H9 (cell line): Measurements from ENCODE around the gene GAGE1. TPM values are rescaled to one million over a fixed set of nuclear protein-coding genes. Genes with fewer than 3 reads are reported as not detected.
"Not testable (repeated sequence)": the region's sequence is repeated elsewhere in the genome, so short reads cannot be mapped to it uniquely, and the experiment has no call there.

Source experiments
- DNase-seq: peaks from one replicate; pipeline ENCODE4 v3.0.0-alpha.2; 2017
- H2AFZ ChIP-seq: one replicate; pipeline ENCODE4 v1.6.1; 2013; ENCODE audit warnings: mild to moderate bottlenecking, low read length, control low read depth, moderate library complexity
- H2AK5ac ChIP-seq: 2 replicates; pipeline ENCODE4 v1.6.1; 2013; ENCODE audit warnings: low read length, control low read depth, mixed read lengths; ENCODE audit not compliant: insufficient read length
- H2BK120ac ChIP-seq: one replicate; pipeline ENCODE4 v1.6.1; 2013; ENCODE audit warnings: low read depth, mild to moderate bottlenecking, low read length, control low read depth, inconsistent platforms; ENCODE audit not compliant: poor library complexity, severe bottlenecking
- H2BK12ac ChIP-seq: 2 replicates; pipeline ENCODE4 v1.6.1; 2013; ENCODE audit warnings: low read length, control low read depth, mixed read lengths, low read depth; ENCODE audit not compliant: insufficient read length
- H2BK15ac ChIP-seq: 2 replicates; pipeline ENCODE4 v1.6.1; 2013; ENCODE audit warnings: low read depth, low read length, control low read depth
- H2BK20ac ChIP-seq: one replicate; pipeline ENCODE4 v1.6.1; 2013; ENCODE audit warnings: low read depth, mild to moderate bottlenecking, low read length, control low read depth, inconsistent platforms; ENCODE audit not compliant: poor library complexity, severe bottlenecking
- H2BK5ac ChIP-seq: 2 replicates; pipeline ENCODE4 v1.6.1; 2013; ENCODE audit warnings: low read length, control low read depth, mixed read lengths; ENCODE audit not compliant: insufficient read length
- H3K14ac ChIP-seq: 2 replicates; pipeline ENCODE4 v1.6.1; 2013; ENCODE audit warnings: low read length, control low read depth; ENCODE audit not compliant: insufficient read depth
- H3K18ac ChIP-seq: 2 replicates; pipeline ENCODE4 v1.6.1; 2013; ENCODE audit warnings: low read depth, mild to moderate bottlenecking, mixed read lengths, low read length, control low read depth; ENCODE audit not compliant: insufficient read length
- H3K23ac ChIP-seq: 2 replicates; pipeline ENCODE4 v1.6.1; 2013; ENCODE audit warnings: low read length, control low read depth, mixed read lengths, low read depth; ENCODE audit not compliant: insufficient read length
- H3K23me2 ChIP-seq: 2 replicates; pipeline ENCODE4 v1.6.1; 2013; ENCODE audit warnings: low read depth, mild to moderate bottlenecking, mixed read lengths, low read length, control low read depth; ENCODE audit not compliant: insufficient read length, poor library complexity, severe bottlenecking
- H3K27ac ChIP-seq: 2 replicates; pipeline ENCODE4 v1.5.1; 2013; ENCODE audit warnings: low read length, control low read depth, mixed read lengths, low read depth; ENCODE audit not compliant: insufficient read length
- H3K27me3 ChIP-seq: 2 replicates; pipeline ENCODE4 v1.6.1; 2013; ENCODE audit warnings: low read length, control low read depth, inconsistent platforms; ENCODE audit not compliant: insufficient read depth
- H3K4ac ChIP-seq: 2 replicates; pipeline ENCODE4 v1.6.1; 2013; ENCODE audit warnings: low read depth, mild to moderate bottlenecking, control low read depth, inconsistent platforms, low read length, moderate library complexity
- H3K4me1 ChIP-seq: 2 replicates; pipeline ENCODE4 v1.6.1; 2013; ENCODE audit warnings: low read length, control low read depth, inconsistent platforms; ENCODE audit not compliant: insufficient read depth
- H3K4me2 ChIP-seq: 2 replicates; pipeline ENCODE4 v1.6.1; 2013; ENCODE audit warnings: low read length, control low read depth, mixed read lengths; ENCODE audit not compliant: insufficient read length, insufficient read depth
- H3K56ac ChIP-seq: 2 replicates; pipeline ENCODE4 v1.6.1; 2013; ENCODE audit warnings: low read depth, mild to moderate bottlenecking, mixed read lengths, low read length, control low read depth; ENCODE audit not compliant: insufficient read length
- H3K79me1 ChIP-seq: 2 replicates; pipeline ENCODE4 v1.6.1; 2013; ENCODE audit warnings: low read depth, mild to moderate bottlenecking, moderate library complexity, low read length, control low read depth, inconsistent platforms; ENCODE audit not compliant: insufficient read depth, poor library complexity, severe bottlenecking
- H3K79me2 ChIP-seq: 2 replicates; pipeline ENCODE4 v1.6.1; 2013; ENCODE audit warnings: low read length, control low read depth, inconsistent platforms; ENCODE audit not compliant: insufficient read depth
- H3K9ac ChIP-seq: 2 replicates; pipeline ENCODE4 v1.6.1; 2013; ENCODE audit warnings: low read length, control low read depth, mixed read lengths; ENCODE audit not compliant: insufficient read length; ENCODE audit errors: extremely low read depth
- H3K9me3 ChIP-seq: one replicate; pipeline ENCODE4 v1.6.1; 2013; ENCODE audit warnings: low read depth, low read length, inconsistent platforms; ENCODE audit not compliant: control insufficient read depth
- H3T11ph ChIP-seq: one replicate; pipeline ENCODE4 v1.6.1; 2013; ENCODE audit warnings: mild to moderate bottlenecking, low read length, control low read depth, inconsistent platforms
- H4K20me1 ChIP-seq: one replicate; pipeline ENCODE4 v1.6.1; 2013; ENCODE audit not compliant: control insufficient read depth, insufficient read length, insufficient read depth
- H4K5ac ChIP-seq: 2 replicates; pipeline ENCODE4 v1.6.1; 2013; ENCODE audit warnings: low read depth, mild to moderate bottlenecking, mixed read lengths, low read length, control low read depth; ENCODE audit not compliant: insufficient read length
- H4K8ac ChIP-seq: replicated peaks from 2 replicates; pipeline ENCODE4 v1.6.1; 2013; ENCODE audit warnings: low read length, control low read depth, mixed read lengths, low read depth; ENCODE audit not compliant: insufficient read length
- H4K91ac ChIP-seq: 2 replicates; pipeline ENCODE4 v1.6.1; 2013; ENCODE audit warnings: low read depth, mild to moderate bottlenecking, moderate library complexity, mixed read lengths, low read length, control low read depth; ENCODE audit not compliant: insufficient read length
- H3K27ac Mint-ChIP-seq, 3 experiments: 2 replicates in 2 of 3; 3 replicates in 1 of 3; pipeline ENCODE4 v1.8.0; 2020 to 2021; ENCODE audit warnings: mixed read lengths in 3 of 3, mild to moderate bottlenecking in 1 of 3, moderate library complexity in 1 of 3
- H3K27me3 Mint-ChIP-seq: 2 replicates; pipeline ENCODE4 v1.8.0; 2021; ENCODE audit warnings: low read depth, mild to moderate bottlenecking, moderate library complexity, mixed read lengths
- H3K36me3 Mint-ChIP-seq, 3 experiments: 2 replicates in 2 of 3; 3 replicates in 1 of 3; pipeline ENCODE4 v1.8.0; 2020 to 2021; ENCODE audit warnings: low read depth in 3 of 3, mixed read lengths in 3 of 3; ENCODE audit not compliant: insufficient read depth in 1 of 3
- H3K4me1 Mint-ChIP-seq, 2 experiments: 2 replicates each; pipeline ENCODE4 v1.8.0; 2020; ENCODE audit warnings: mixed read lengths in 2 of 2
- H3K4me3 Mint-ChIP-seq, 2 experiments: 2 replicates in 1 of 2; 3 replicates in 1 of 2; pipeline ENCODE4 v1.8.0; 2020 to 2021; ENCODE audit warnings: mild to moderate bottlenecking in 2 of 2, mixed read lengths in 2 of 2, moderate library complexity in 1 of 2
- H3K9me3 Mint-ChIP-seq, 2 experiments: 2 replicates in 1 of 2; 3 replicates in 1 of 2; pipeline ENCODE4 v1.8.0; 2020; ENCODE audit warnings: mild to moderate bottlenecking in 2 of 2, mixed read lengths in 2 of 2, moderate library complexity in 1 of 2
- WGBS: extraction: QIAGEN DNeasy Blood & Tissue Kit; methylation state at CpG from one replicate; pipeline ENCODE4 v1.1.7; 2013; ENCODE audit warnings: missing lambda C conversion rate, low lambda C conversion rate, mixed read lengths; ENCODE audit not compliant: insufficient read length; ENCODE audit errors: extremely low coverage; 5-methylcytosine and 5-hydroxymethylcytosine counted together
- total RNA-seq: library from RNA; stranded (reverse); gene quantifications from 2 replicates; pipeline ENCODE4 v1.2.1, GENCODE V29; 2021

The GAGE1 gene
- total RNA-seq, 1 experiment from 2014 or later: not detected

GRCh38 chrX:49560542-49560941 lies 38.3 kb upstream of the GAGE1 start, which contains the start of gene GAGE12F:
Gene GAGE12F, plus strand, starts transcription at chrX:49560842. Its CDS starts 1,155 bp downstream, at chrX:49561997.
- H3K27me3 Mint-ChIP-seq, H3K27me3 ChIP-seq, H3K14ac ChIP-seq, H2BK12ac ChIP-seq, H3K9ac ChIP-seq, H4K20me1 ChIP-seq, H3K79me1 ChIP-seq, H3K9me3 Mint-ChIP-seq, H3K23me2 ChIP-seq, H3K27ac ChIP-seq, H2AK5ac ChIP-seq, H4K5ac ChIP-seq, H3T11ph ChIP-seq, H2AFZ ChIP-seq, H3K4me1 ChIP-seq, H2BK5ac ChIP-seq, H3K18ac ChIP-seq, H3K56ac ChIP-seq, H3K79me2 ChIP-seq, H2BK20ac ChIP-seq, H3K23ac ChIP-seq, H2BK120ac ChIP-seq, H4K91ac ChIP-seq, H3K27ac Mint-ChIP-seq, H3K4ac ChIP-seq, H3K9me3 ChIP-seq, H4K8ac ChIP-seq, H3K4me2 ChIP-seq, H3K36me3 Mint-ChIP-seq, DNase-seq, H3K4me3 Mint-ChIP-seq, H3K4me1 Mint-ChIP-seq, H2BK15ac ChIP-seq: not testable (repeated sequence)
- WGBS: no CpG with 5 or more reads among the region's 16 CpGs

- H2BK5ac ChIP-seq, H3K27ac Mint-ChIP-seq, H2BK120ac ChIP-seq, H3K4me1 Mint-ChIP-seq, H3K79me1 ChIP-seq, H3K36me3 Mint-ChIP-seq, H3K27me3 ChIP-seq, H2AK5ac ChIP-seq, H4K91ac ChIP-seq, H3K14ac ChIP-seq, H3K23ac ChIP-seq, H3K9me3 Mint-ChIP-seq, H4K8ac ChIP-seq, H3K9ac ChIP-seq, H2BK12ac ChIP-seq, H2BK15ac ChIP-seq, H3K4me1 ChIP-seq, H3K79me2 ChIP-seq, H4K20me1 ChIP-seq, H3T11ph ChIP-seq, H3K27ac ChIP-seq, H3K18ac ChIP-seq, H3K56ac ChIP-seq, H2BK20ac ChIP-seq, DNase-seq, H3K23me2 ChIP-seq, H3K27me3 Mint-ChIP-seq, H3K9me3 ChIP-seq, H3K4ac ChIP-seq, H3K4me2 ChIP-seq, H3K4me3 Mint-ChIP-seq, H2AFZ ChIP-seq, H4K5ac ChIP-seq: not testable (repeated sequence)
- WGBS: no CpG with 5 or more reads among the region's 11 CpGs
Observed at GRCh38 chrX:49568728-49569127, 30.1 kb upstream of the GAGE1 start.
